HG02642 (cell line): Measurements from ENCODE around the gene FAM237B.
"Not testable (repeated sequence)": the region's sequence is repeated elsewhere in the genome, so short reads cannot be mapped to it uniquely, and the experiment has no call there.

Source experiments
- ATAC-seq: cut with Tn5 transposase; IDR thresholded peaks from one replicate; pipeline ENCODE4 v1.9.1; 2021; ENCODE audit warnings: mild to moderate bottlenecking; ENCODE audit not compliant: unreplicated experiment, poor library complexity

FAM237B gene

DNA sequence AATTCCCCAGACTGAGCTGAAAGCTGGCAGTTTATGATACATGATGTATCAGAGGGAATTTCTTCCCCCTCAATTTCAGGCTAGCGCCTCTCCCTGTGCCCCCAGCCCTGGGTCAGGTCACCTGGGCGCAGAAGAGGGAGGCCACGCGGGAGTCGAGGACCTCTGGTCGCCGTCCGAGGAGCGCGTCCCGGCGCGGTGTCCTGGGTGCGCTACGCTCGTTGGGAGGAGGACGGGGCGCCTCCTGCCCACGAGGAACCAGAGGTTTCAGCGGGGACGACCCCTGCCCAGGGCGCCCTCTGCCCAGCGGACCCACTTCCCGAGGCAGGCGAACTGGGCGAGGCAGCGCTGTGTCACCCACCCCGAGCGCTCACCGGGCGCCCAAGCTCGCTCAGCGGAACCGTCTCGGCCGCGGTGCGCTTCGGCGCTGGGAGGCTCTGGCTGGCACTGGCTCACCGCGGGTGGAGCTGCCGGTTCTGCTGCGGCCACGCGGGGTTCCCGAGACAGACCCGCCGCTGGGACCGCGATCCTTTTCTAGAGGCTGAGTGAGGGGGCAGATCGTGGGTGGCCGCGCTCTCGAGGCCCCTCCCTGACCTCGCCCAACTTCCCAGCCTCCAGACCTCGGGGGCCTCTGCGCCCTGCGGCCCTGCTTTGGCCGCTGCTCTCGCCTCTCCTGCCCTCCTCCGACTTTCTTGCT is at the start of gene FAM237B:
TSS of gene FAM237B (minus strand) at position 504 of the 694 bp plus-strand sequence. CDS start 1,556 bp downstream, outside the sequence.
- no peak for ATAC-seq

DNA sequence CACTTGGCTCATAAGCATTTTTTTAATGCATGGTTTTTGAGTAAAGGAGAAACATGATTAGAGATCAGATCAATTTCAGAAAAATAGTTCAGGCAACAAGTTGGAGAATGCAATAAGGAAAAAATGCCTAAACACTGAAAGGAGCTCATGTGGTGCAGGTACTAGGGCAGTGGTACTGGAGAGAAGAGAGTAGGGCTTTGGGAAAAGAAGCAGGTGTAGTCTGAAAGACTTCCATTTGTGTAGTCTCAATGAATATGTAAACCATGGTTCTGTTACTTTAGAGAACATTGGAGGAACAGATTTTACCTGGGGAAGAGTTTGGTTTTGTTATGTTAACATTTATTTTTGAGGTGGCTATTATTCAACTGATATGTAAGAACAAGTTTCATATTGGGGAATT is 30.9 kb upstream of the FAM237B start:
- no peak for ATAC-seq

DNA sequence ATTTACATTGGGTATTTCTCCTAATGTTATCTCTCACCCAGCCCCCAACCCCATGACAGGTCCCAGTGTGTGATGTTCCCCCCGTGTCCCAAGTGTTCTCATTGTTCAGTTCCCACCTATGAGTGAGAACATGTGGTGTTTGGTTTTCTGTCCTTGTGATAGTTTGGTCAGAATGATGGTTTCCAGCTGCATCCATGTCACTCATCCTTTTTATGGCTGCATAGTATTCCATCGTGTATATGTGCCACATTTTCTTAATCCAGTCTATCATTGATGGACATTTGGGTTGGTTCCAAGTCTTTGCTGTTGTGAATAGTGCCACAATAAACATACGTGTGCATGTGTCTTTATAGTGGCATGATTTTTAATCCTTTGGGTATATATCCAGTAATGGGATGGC is 28.9 kb upstream of the FAM237B start:
- not testable (repeated sequence) for ATAC-seq

DNA sequence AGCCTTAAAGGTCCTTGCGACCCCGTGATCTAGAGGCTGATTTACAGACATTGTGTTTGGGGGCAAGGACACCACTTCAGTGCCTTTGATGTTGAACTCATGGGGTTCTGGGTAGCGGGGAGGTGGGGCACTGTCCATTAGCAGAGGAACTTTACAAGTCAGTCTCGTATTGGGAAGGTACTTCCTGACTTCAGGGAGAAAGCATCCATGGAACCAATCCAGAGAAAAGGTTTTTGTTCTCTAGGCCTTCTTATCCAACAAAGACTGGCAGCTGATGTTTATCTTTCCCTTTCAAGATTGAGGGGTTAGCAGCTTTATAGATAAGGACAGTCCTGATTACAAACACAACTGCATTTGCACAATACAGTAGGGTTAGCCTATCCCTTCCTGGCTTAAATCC is 28.2 kb upstream of the FAM237B start:
- ATAC-seq = no peak

DNA sequence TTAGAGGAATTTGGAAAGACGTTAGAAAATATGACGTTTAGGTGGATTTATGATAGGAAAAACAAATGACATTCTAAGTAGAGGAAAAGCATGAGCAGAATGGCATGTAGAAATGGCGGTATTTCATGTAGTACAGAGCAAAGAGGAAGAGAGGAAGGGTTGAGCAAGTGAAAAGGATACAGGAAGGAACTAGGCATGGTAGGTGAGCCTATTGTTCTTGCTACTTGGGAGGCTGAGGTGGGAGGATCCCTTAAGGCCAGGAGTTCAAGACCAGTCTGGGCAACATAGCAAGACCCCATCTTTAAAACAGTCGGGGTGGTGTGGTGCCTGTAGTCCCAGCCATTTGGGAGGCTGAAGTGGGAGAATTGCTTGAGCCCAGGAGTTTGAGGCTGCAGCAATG is 26.7 kb upstream of the FAM237B start:
- ATAC-seq = no peak

DNA sequence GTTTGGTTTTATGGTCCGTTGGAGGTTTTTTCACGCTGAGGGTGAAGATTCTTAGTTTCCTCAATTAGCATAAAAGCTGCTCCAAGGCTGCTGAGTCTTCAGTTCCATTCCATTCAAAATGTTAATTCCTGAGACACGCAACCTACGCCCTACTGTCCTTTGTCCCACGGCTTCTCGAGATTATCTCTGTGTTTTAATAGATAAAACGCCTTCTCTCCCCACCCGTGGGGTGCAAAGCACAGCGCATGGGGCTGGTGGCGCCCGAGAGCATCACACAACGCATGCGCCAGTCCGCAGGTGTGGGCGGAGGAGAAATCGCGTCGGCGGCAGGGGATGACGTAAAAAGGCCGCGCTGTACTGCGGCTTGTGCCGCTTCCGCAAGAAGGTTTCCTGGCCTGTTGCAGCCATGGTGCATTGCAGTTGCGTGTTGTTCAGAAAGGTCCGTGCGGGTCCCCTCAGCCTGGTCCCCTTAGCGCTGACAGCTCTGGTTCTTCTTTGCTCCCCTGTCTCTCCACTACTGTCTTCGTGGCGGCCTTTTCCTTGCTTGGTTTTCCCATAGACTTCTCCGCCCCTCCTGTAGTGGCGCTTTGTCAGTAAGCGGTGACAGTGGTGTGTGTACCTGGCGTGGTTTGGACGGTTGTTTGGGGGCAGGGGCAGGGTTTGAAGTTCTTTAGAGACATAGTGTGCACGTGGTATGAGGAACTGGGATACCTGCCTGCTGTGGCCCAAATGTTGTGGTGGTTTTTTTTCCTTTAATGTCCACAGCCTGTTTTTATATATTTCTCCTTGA is 25.4 kb upstream of the FAM237B start, which contains the start of gene GTPBP10:
TSS of gene GTPBP10 (plus strand) at position 381 of the 790 bp plus-strand sequence. CDS start at position 407, 26 bp downstream.
- peak; percentile 97 for ATAC-seq

DNA sequence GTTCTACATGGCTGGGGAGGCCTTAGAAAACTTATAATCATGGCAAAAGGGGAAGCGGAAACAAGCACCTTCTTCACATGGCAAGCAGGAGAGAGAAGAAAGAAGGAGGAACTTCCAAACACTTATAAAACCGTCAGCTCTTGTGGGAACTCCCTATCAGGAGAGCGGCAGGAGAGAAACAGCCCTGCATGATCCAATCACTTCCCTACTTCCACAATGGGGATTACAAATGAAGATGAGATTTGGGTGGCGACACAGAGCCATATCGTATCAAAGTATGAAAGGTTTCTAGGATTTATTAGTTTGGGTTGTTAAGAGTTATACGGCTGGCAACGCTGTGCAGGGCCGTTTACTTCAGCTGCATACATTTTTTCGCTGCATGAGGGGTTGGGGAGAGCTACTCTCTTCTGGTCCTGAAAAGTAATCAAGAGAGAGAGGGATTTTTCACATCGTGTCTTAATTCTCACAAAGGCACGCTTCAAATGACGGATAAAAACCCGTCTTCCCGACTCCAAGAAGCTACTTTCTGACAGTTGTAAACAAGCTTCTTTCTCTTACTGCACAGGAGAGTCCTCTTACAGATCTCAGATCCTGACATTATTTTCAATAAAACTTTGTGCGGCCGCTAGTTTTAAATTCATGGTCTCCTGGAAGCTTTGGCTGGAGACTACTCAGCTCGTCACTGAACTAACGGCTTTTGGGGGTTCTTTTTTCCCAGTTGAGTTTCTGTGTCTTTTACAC is 24.7 kb upstream of the FAM237B start:
- peak; percentile 18 for ATAC-seq

DNA sequence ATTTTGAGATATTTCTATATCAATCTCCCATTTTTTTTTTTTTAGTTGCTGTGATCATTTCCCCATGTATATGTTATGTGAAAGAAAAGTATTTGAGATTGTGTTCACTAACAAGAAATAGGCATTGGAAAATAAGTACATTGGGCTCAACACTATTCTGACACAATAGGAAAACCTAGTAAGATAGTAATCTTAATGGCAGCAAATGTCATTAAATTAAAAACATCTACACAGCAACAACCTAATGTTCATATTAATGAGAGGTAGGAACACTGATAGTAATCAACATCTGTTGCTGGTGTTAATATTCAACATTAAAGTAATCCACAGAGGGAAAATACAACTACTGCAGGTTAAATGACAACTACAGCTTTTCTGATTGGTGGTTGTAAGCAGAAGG is 23.9 kb upstream of the FAM237B start:
- no peak for ATAC-seq

DNA sequence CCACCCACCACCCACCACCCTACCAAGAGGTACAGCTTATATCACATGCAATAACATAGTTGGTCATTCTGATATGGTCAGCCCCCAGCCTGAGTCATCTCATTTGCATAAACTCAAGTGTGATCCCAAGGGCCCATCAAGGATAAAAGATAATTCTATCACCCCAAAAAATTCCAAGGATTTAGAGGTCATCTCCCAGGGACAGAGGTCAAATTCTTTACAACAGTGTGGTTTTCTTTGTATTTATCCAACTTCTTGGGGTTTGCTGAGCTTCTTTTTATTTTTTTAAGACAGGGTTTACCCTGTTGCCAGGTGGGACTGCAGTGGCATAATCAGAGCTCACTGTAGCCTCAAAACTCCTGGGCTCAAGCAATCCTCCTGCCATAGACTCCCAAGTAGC is 16.0 kb upstream of the FAM237B start:
- no peak for ATAC-seq

DNA sequence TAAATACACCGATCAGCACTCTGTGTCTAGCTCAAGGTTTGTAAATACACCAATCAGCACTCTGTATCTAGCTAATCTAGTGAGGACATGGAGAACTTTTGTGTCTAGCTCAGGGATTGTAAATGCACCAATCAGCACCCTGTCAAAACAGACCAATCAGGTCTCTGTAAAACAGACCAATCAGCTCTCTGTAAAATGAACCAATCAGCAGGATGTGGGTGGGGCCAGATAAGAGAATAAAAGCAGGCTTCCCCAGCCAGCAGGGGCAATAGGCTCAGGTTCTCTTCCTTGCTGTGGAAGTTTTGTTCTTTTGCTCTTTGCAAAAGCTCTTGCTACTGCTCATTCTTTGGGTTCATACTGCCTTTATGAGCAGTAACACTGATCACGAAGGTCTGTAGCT is 13.8 kb upstream of the FAM237B start:
- ATAC-seq = not testable (repeated sequence)

DNA sequence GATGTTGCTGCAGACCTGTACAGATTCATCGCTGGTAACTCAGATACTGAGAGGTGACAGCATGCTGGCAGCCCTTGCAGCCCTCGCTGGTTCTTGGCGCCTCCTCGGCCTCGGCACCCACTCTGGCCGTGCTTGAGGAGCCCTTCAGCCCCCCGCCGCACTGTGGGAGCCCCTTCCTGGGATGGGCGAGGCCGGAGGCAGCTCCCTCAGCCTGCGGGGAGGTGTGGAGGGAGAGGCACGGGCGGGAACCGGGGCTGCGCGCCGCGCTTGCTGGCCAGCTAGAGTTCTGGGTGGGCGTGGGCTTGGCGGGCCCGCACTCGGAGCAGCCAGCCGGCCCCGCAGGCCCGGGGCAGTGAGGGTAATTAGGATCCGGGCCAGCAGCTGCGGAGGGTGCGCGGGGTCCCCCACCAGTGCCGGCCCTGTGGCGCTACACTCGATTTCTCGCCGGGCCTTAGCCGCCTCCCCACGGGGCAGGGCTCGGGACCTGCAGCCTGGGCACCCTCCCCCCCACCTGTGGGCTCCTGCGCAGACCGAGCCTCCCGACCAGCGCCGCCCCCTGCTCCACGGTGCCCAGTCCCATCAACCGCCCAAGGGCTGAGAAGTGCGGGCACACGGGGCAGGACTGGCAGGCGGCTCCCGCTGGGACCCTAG is 13.2 kb upstream of the FAM237B start:
- no peak for ATAC-seq

DNA sequence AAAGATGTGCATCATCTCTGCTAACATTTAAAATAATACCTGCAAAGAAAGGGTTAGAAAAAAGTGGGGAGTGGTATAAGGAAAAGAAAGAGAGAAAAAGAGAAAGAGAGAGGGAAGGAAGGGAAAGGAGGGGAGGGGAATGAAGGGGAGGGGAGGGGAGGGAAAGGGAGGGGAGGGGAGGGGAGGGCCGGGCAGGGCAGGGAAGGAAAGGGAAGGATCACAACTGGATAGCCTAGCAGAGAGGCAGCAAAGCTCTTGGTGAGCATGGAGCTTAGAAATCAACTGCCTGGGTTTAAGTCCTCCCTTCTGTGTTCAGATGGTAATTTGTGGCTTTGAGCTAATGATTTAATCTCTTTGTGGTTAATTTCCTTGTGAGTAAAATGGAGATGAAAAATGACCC is 5.4 kb upstream of the FAM237B start:
- no peak for ATAC-seq

DNA sequence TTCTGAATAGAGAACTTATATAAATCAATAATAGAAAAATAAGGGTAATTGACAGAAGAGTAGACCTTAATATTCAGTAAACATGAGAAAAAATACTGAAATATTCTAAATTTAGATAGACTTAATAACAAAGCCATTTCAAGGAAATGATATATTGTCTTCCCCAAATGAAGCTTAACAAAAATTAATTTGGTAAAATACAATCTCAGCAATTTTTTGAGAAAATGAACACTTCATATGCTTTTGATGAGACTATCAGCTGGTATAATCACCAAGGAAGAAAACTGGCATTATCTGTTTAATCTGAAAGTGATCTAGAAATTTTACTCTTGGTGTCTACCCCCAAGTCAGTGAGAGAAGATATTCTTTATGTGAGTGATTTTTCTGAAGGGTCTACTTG is 1.7 kb upstream of the FAM237B start:
- ATAC-seq = no peak

DNA sequence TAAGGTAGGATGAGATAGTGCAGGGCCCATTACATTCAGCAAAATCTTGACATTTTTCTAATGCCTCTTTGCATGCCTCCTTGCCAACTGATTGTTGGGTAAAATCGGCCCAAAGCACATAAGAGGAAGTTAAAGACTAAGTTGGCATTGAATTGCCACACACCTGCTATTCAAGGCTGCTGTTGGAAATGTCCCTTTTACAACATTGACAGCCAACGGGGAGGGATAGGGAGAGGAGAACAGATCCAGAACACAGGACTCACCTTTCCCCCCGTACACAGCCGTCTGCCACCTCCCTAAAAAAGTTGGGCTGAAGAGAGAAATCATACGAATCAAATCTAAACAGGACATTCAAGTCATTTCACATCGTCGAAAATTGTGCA is 695 bp downstream of the FAM237B start:
- no peak for ATAC-seq

DNA sequence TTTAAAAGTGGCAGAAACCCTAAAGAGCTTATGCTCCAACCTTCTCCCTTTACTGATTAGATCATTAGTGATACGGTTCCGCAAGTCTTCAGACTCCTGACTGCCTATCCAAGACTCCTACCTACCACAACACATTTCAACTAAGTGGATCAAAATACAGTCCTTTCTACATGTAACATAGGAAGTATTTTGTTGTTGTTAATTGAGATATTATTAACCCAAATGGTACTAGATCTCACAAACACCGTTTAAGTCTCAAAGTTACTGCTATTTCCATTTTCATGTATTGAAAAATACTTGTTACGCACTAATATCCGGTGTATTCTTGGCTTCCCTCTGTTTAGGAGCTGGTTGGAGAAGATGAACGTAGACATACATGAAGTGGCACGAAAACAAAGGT is 1.1 kb downstream of the FAM237B start:
- ATAC-seq = no peak

DNA sequence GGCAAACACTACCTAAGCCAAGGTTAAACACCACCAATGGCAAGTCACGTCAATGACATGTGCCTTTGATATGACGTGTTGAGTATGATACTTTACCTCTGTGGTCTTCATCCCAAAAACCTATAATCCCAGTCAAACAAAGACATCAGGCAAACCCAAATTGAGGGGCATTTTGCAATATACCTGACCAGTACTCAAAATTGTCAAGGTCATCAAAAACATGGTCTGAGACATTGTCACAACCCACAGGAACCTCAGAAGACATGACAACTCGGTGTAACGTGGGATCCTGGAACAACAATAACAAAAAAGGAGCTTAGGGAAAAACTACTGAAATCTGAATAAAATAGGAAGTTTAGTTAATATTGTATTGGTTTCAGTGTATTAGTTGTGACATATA is 7.2 kb downstream of the FAM237B start:
- no peak for ATAC-seq

DNA sequence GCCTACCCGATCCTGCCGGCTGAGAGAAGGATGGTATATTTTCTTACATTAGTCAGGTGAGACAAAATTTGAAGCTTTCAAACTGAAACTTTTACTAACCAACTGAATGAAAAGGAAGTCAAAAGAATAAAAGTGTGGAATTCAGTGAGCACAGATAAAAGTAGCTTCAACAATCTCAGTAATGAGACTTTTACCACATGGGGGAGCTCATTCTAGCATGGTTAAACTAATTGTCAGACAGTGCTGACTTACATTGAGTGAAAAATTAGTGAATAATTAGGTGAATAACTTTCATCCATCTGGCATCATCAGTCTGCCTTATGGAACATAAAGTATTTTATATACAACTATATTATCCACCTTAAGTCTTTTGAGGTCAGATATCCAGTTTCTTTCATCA is 8.4 kb downstream of the FAM237B start:
- ATAC-seq = no peak

DNA sequence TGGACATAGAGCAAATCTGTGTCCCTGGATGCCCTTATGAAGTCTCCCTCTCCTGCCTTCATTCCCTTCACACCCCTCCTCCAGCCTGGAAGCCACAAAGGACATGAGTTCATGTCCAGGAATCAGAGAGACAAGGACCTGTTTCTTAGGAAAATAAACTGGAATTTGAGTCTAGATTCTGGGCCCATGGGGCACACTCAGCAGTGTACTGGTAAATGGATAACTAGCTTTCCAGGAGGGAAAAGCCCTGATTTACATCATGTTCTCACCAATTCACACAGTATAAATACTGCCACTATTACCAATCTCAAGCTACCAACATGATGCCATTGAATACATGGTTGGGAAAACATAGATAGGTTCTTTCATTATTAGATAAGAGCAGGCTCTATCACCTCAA is 9.9 kb downstream of the FAM237B start:
- ATAC-seq = no peak

DNA sequence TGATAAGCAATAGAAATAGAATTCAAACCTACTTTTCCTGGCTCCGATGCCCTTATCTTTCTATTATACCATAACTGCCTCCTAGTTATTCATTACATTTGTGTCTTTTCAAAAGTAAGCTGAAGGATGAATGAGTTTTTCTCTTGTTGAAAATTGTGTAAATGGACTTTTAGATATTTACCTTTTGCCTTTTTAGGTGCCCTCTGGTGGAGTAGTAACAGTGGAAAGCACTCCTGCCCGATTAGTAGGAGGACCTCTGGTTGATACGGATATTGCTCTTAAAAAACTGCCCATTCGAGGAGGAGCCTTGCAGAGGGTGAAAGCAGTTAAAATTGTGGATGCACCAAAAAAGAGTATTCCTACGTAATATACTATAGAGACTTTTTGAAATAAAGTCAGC is 11.2 kb downstream of the FAM237B start:
- ATAC-seq = no peak

DNA sequence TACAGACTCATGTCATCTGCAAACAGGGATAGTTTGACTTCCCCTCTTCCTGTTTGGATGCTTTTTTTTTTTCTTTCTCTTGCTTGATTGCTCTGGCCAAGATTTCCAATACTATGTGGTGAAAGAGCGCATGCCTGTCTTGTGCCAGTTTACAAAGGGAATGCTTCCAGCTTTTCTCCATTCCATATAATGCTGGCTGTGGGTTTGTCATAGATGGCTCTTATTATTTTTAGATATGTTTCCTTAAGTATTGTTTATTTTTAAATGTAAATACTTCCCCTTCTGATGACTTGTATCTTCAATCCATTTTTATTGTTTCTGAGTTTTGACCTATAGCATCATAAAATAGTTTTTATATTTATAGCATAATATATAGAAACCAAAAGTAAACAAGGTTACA is 17.9 kb downstream of the FAM237B start:
- ATAC-seq = no peak
